K562 (cell line): ENCODE results near the gene MSI1. TPM values are rescaled to one million over a fixed set of nuclear protein-coding genes. Genes with fewer than 3 reads are reported as not detected.

Source experiments
- CBFA2T3 ChIP-seq: fragments of 450-650 bp; IDR thresholded peaks from 2 replicates; pipeline ENCODE4 v1.6.1; 2017
- CEBPG ChIP-seq, 3 experiments: fragments of 200-800 bp in 1 of 3; sonication (Bioruptor generic) in 1 of 3; sonication (generic) in 1 of 3; formaldehyde crosslinking in 1 of 3; IDR thresholded peaks in 2 of 3; conservative IDR thresholded peaks in 1 of 3; 2 replicates each; pipeline versions ENCODE4 v1.6.1 to v1.8.0; 2016 to 2022; ENCODE audit warnings: missing compliant biosample characterization in 2 of 3, missing genetic modification characterization in 2 of 3, mild to moderate bottlenecking in 1 of 3, missing genetic modification reagents in 1 of 3
- CREBBP ChIP-seq: IDR thresholded peaks from one replicate; pipeline ENCODE4 v1.6.1; 2012; ENCODE audit warnings: low read depth, mild to moderate bottlenecking, control low read depth, inconsistent platforms, low read length
- FOXJ3 ChIP-seq: sonication (generic); formaldehyde crosslinking; IDR thresholded peaks from 2 replicates; pipeline ENCODE4 v1.4.0; 2020; ENCODE audit warnings: mild to moderate bottlenecking, missing genetic modification reagents
- GATA2 ChIP-seq: sonication (generic); formaldehyde crosslinking; IDR thresholded peaks from 2 replicates; pipeline ENCODE4 v1.4.0; 2020; ENCODE audit warnings: mild to moderate bottlenecking, missing genetic modification reagents
- HBP1 ChIP-seq: fragments of 450-650 bp; formaldehyde crosslinking; IDR thresholded peaks from 2 replicates; pipeline ENCODE4 v1.4.0; 2022; ENCODE audit warnings: missing genetic modification characterization
- HDAC6 ChIP-seq: IDR thresholded peaks from 2 replicates; pipeline ENCODE4 v1.6.1; 2012; ENCODE audit warnings: low read depth, mild to moderate bottlenecking, control low read depth, inconsistent platforms, low read length, moderate library complexity
- HMBOX1 ChIP-seq: sonication (generic); IDR thresholded peaks from 2 replicates; pipeline ENCODE4 v1.6.1; 2016
- KDM5B ChIP-seq: fragments of 200-600 bp; sonication (generic); IDR thresholded peaks from 2 replicates; pipeline ENCODE4 v1.6.1; 2012; ENCODE audit warnings: low read depth, mild to moderate bottlenecking, moderate library complexity, low read length, control low read depth, inconsistent platforms; ENCODE audit not compliant: insufficient replicate concordance
- MLX ChIP-seq, 2 experiments: fragments of 450-650 bp in 1 of 2; sonication (generic) in 1 of 2; formaldehyde crosslinking; conservative IDR thresholded peaks; 2 replicates each; pipeline versions ENCODE4 v1.4.0 to v1.8.1; 2020 to 2022; ENCODE audit warnings: mild to moderate bottlenecking in 1 of 2, missing genetic modification reagents in 1 of 2
- MYBL2 ChIP-seq, 2 experiments: fragments of 450-650 bp in 1 of 2; sonication (generic) in 1 of 2; formaldehyde crosslinking in 1 of 2; IDR thresholded peaks; 2 replicates each; pipeline versions ENCODE4 v1.6.1 to v1.8.1; 2017 to 2022; ENCODE audit warnings: borderline replicate concordance in 1 of 2, inconsistent platforms in 1 of 2, low read depth in 1 of 2, mild to moderate bottlenecking in 1 of 2, missing genetic modification reagents in 1 of 2, moderate library complexity in 1 of 2
- NFE2 ChIP-seq: IDR thresholded peaks from 2 replicates; pipeline ENCODE4 v1.6.1; 2014; ENCODE audit warnings: antibody characterized with exemption, low read depth
- POLR2H ChIP-seq: IDR thresholded peaks from 2 replicates; pipeline ENCODE4 v1.6.1; 2016; ENCODE audit warnings: missing genetic modification characterization, low read depth, mild to moderate bottlenecking, control low read depth, missing compliant biosample characterization, moderate library complexity
- RFX1 ChIP-seq: fragments of 450-650 bp; IDR thresholded peaks from 2 replicates; pipeline ENCODE4 v1.6.1; 2016; ENCODE audit warnings: mild to moderate bottlenecking, moderate library complexity
- TAF1 ChIP-seq: IDR thresholded peaks from 2 replicates; pipeline ENCODE4 v1.6.1; 2011; ENCODE audit warnings: mild to moderate bottlenecking, low read length, moderate library complexity; ENCODE audit not compliant: insufficient read depth, control insufficient read depth, severe bottlenecking; ENCODE audit errors: extremely low read depth
- THRB ChIP-seq: fragments of 450-650 bp; formaldehyde crosslinking; conservative IDR thresholded peaks from 2 replicates; pipeline ENCODE4 v1.4.0; 2022; ENCODE audit warnings: mild to moderate bottlenecking, missing genetic modification characterization
- TRIM24 ChIP-seq, 2 experiments: fragments of 450-650 bp; IDR thresholded peaks; 2 replicates each; pipeline ENCODE4 v1.6.1; 2016
- ZBTB26 ChIP-seq: fragments of 450-650 bp; formaldehyde crosslinking; IDR thresholded peaks from 2 replicates; pipeline ENCODE4 v1.4.0; 2022; ENCODE audit warnings: missing genetic modification characterization
- ZNF175 ChIP-seq: fragments of 200-800 bp; sonication (Bioruptor generic); IDR thresholded peaks from 2 replicates; pipeline ENCODE4 v1.6.1; 2016; ENCODE audit warnings: low read depth, mild to moderate bottlenecking, missing genetic modification characterization, missing compliant biosample characterization
- ZNF311 ChIP-seq: fragments of 250-450 bp; sonication (Bioruptor Pico); IDR thresholded peaks from 2 replicates; pipeline ENCODE4 v1.4.0; 2020; ENCODE audit warnings: mild to moderate bottlenecking, moderate library complexity
- polyA plus RNA-seq, 8 experiments: library from polyadenylated mRNA; depleted of rRNA in 4 of 8; stranded (reverse) in 5 of 8; unstranded in 3 of 8; fragments of >200 nt; fragmentation: Nextera tagmentation in 2 of 8; fragmentation: Illumina TruSeq in 1 of 8; extraction: Ambion mirVana in 2 of 8; extraction: Trizol in 1 of 8; gene quantifications; 2 replicates each; pipeline versions ENCODE4 v1.2.1 to v1.2.3, GENCODE V29; 2011 to 2014; ENCODE audit warnings: inconsistent platforms in 1 of 8, missing spikeins in 1 of 8
- total RNA-seq, 7 experiments: library from RNA; depleted of rRNA in 6 of 7; stranded (reverse); fragments of >200 nt in 6 of 7; fragmentation: Illumina TruSeq in 2 of 7; extraction: Trizol in 2 of 7; gene quantifications; 2 replicates each; pipeline versions ENCODE4 v1.2.1 to v1.2.3, GENCODE V29; 2011 to 2021; ENCODE audit warnings: low replicate concordance in 1 of 7

Gene MSI1
- total and polyA plus RNA-seq, 9 of the 15 experiments (the other 6 are each of a cell fraction or from before 2014, with no cell fraction given) = 0.16 TPM; not detected in 8

GRCh38 chr12:120292661-120293531, 76.1 kb downstream of the MSI1 start, which contains the start of gene RNU4-1 (continued):
- TF ChIP-seq TAF1 (peak; percentile 63), MYBL2 (IDR thresholded peaks at IDR 0.05; ENCODE audit: low read depth) (no peak), MYBL2 (CRISPR knock-in tag; IDR thresholded peaks at IDR 0.05; ENCODE audit: borderline replicate concordance) (no peak), CREBBP (peak; percentile 92), NFE2 (0 out of 2 replicates have a peak, but pooled peaks have one; percentile 34), GATA2 (no peak), ZNF311 (CRISPR knock-in tag) (no peak), RFX1 (peak; percentile 47), KDM5B (peak; percentile 100), HMBOX1 (peak; percentile 90), HBP1 (CRISPR knock-in tag) (peak; percentile 97), HDAC6 (peak; percentile 45; the same call in 1 of the 2 replicates), POLR2H (tag) (peak; percentile 99), FOXJ3 (CRISPR knock-in tag) (no peak), TRIM24 (IDR thresholded peaks at IDR 0.05) (peak in 1 of 2 experiments; percentile 30; a peak in 2 of 4 replicates), CEBPG (CRISPR knock-in tag; IDR thresholded peaks at IDR 0.05) (peak; percentile 51; the same call in 1 of the 2 replicates), CEBPG (tag; conservative IDR thresholded peaks at IDR 0.05 in 1 of 2, IDR thresholded peaks at IDR 0.05 in 1 of 2) (peak in 1 of 2 experiments; percentile 39; a peak in 1 of 4 replicates), CBFA2T3 (peak; percentile 50), ZNF175 (peak; percentile 77; the same call in 1 of the 2 replicates), THRB (CRISPR knock-in tag) (peak; percentile 94), MLX (CRISPR knock-in tag; conservative IDR thresholded peaks at IDR 0.05) (no peak), ZBTB26 (CRISPR knock-in tag) (peak; percentile 76; the same call in 1 of the 2 replicates)
